A549 (cell line): ENCODE results near the gene NOC4L. TPM values are rescaled to one million over a fixed set of nuclear protein-coding genes. Genes with fewer than 3 reads are reported as not detected.

Experiments used
- ATAC-seq, 2 experiments: fragments of 200-7000 bp in 1 of 2; fragments of >200 bp in 1 of 2; cut with Nextera tagmentation in 1 of 2; cut with Tn5 transposase in 1 of 2; 3 replicates each; pipeline versions ENCODE4 v1.8.0 to v1.9.1; 2018 to 2020; ENCODE audit warnings: mild to moderate bottlenecking in 1 of 2, moderate library complexity in 1 of 2
- CTCF ChIA-PET: fragments of 300-600 bp; sonication (Branson Sonifier 250); formaldehyde crosslinking; extraction: SDS; loops from one replicate; lab custom pipeline; 2021; ENCODE audit warnings: antibody characterized with exemption, inconsistent platforms; lab: Yijun Ruan, JAX
- POLR2A ChIA-PET: fragments of 350-600 bp; formaldehyde crosslinking; extraction: SDS; loops from one replicate; lab custom pipeline; 2021; ENCODE audit warnings: antibody characterized with exemption, inconsistent platforms; lab: Yijun Ruan, JAX
- DNase-seq, 2 experiments: peaks; one replicate each; pipeline versions ENCODE4 v3.0.0 to v3.0.0-alpha.2; 2011 to 2016; ENCODE audit warnings: low read depth in 1 of 2, low spot score in 1 of 2
- FAIRE-seq: peaks from 2 replicates; lab custom pipeline; 2011; peaks lifted over from hg19 to GRCh38; lab: Jason Lieb, UNC
- H3K27ac ChIP-seq, 2 experiments: fragments of >200 bp; sonication (Bioruptor Twin); formaldehyde crosslinking; 3 replicates each; pipeline ENCODE4 v1.5.1; 2016 to 2017
- H3K4me1 ChIP-seq: fragments of >200 bp; sonication (Bioruptor Twin); formaldehyde crosslinking; 3 replicates; pipeline ENCODE4 v1.6.1; 2016
- H3K4me2 ChIP-seq: fragments of >200 bp; sonication (Bioruptor Twin); formaldehyde crosslinking; 3 replicates; pipeline ENCODE4 v1.6.1; 2016
- H3K4me3 ChIP-seq: fragments of >200 bp; sonication (Bioruptor Twin); formaldehyde crosslinking; 3 replicates; pipeline ENCODE4 v1.5.1; 2016
- H3K9me3 ChIP-seq: fragments of >200 bp; sonication (Bioruptor Twin); formaldehyde crosslinking; 3 replicates; pipeline ENCODE4 v1.6.1; 2016
- CBX2 ChIP-seq: fragments of 200-600 bp; sonication (generic); IDR thresholded peaks from 2 replicates; pipeline ENCODE4 v1.6.1; 2016; ENCODE audit warnings: low read depth, mild to moderate bottlenecking, borderline replicate concordance
- CHD2 ChIP-seq: fragments of 150-350 bp; IDR thresholded peaks from 2 replicates; pipeline ENCODE4 v1.6.1; 2014; ENCODE audit warnings: low read length; ENCODE audit not compliant: partially characterized antibody
- CHD4 ChIP-seq: fragments of 200-600 bp; sonication (generic); IDR thresholded peaks from 2 replicates; pipeline ENCODE4 v1.6.1; 2016; ENCODE audit warnings: antibody characterized with exemption, mild to moderate bottlenecking, borderline replicate concordance
- FOSB ChIP-seq: fragments of 250-450 bp; sonication (Bioruptor Pico); IDR thresholded peaks from 2 replicates; pipeline ENCODE4 v1.5.0; 2020; ENCODE audit warnings: mild to moderate bottlenecking, moderate library complexity
- FOSL2 ChIP-seq, 2 experiments: fragments of 450-650 bp in 1 of 2; fragments of >200 bp in 1 of 2; sonication (Bioruptor Twin) in 1 of 2; formaldehyde crosslinking; IDR thresholded peaks; 2 replicates each; pipeline versions ENCODE4 v1.5.0 to v1.6.1; 2016 to 2020; ENCODE audit warnings: mild to moderate bottlenecking in 1 of 2, moderate library complexity in 1 of 2
- FOXS1 ChIP-seq: fragments of 250-450 bp; sonication (Bioruptor Pico); IDR thresholded peaks from 2 replicates; pipeline ENCODE4 v1.5.0; 2020; ENCODE audit warnings: mild to moderate bottlenecking, moderate library complexity
- GATA3 ChIP-seq: IDR thresholded peaks from 2 replicates; pipeline ENCODE4 v1.6.1; 2012; ENCODE audit warnings: borderline replicate concordance
- HDAC2 ChIP-seq: fragments of 200-600 bp; sonication (generic); IDR thresholded peaks from 2 replicates; pipeline ENCODE4 v1.6.1; 2016
- HEYL ChIP-seq: fragments of 250-450 bp; sonication (Bioruptor Pico); IDR thresholded peaks from 2 replicates; pipeline ENCODE4 v1.8.0; 2021; ENCODE audit warnings: mild to moderate bottlenecking, moderate library complexity
- HOXA7 ChIP-seq: fragments of 250-450 bp; sonication (Bioruptor Pico); IDR thresholded peaks from 2 replicates; pipeline ENCODE4 v1.5.0; 2020; ENCODE audit warnings: mild to moderate bottlenecking, moderate library complexity
- HOXB13 ChIP-seq: fragments of 250-450 bp; sonication (Bioruptor Pico); IDR thresholded peaks from 2 replicates; pipeline ENCODE4 v1.5.0; 2020; ENCODE audit warnings: low read depth, mild to moderate bottlenecking, moderate library complexity
- KDM5A ChIP-seq: fragments of 200-600 bp; sonication (generic); IDR thresholded peaks from 2 replicates; pipeline ENCODE4 v1.6.1; 2016; ENCODE audit warnings: antibody characterized with exemption, mild to moderate bottlenecking
- MAFK ChIP-seq: fragments of 450-650 bp; IDR thresholded peaks from 2 replicates; pipeline ENCODE4 v1.6.1; 2014; ENCODE audit not compliant: partially characterized antibody
- NFE2L2 ChIP-seq: fragments of 150-350 bp; conservative IDR thresholded peaks from 2 replicates; pipeline ENCODE4 v1.6.1; 2014; ENCODE audit warnings: low read length
- POLR2A ChIP-seq: IDR thresholded peaks from 2 replicates; pipeline ENCODE4 v1.6.1; 2012; ENCODE audit warnings: mild to moderate bottlenecking, low read length
- RAD21 ChIP-seq, 2 experiments: fragments of >200 bp in 1 of 2; sonication (Bioruptor Twin) in 1 of 2; formaldehyde crosslinking in 1 of 2; IDR thresholded peaks in 1 of 2; conservative IDR thresholded peaks in 1 of 2; 2 replicates in 1 of 2; 3 replicates in 1 of 2; pipeline ENCODE4 v1.6.1; 2012 to 2018; ENCODE audit warnings: inconsistent platforms in 1 of 2
- RARB ChIP-seq: fragments of 250-450 bp; sonication (Bioruptor Pico); IDR thresholded peaks from 2 replicates; pipeline ENCODE4 v1.8.0; 2021; ENCODE audit warnings: mild to moderate bottlenecking, moderate library complexity
- TFCP2L1 ChIP-seq: fragments of 250-450 bp; sonication (Bioruptor Pico); IDR thresholded peaks from 2 replicates; pipeline ENCODE4 v1.5.0; 2021; ENCODE audit warnings: mild to moderate bottlenecking
- TP53 ChIP-seq: fragments of 250-450 bp; sonication (Bioruptor Pico); IDR thresholded peaks from 2 replicates; pipeline ENCODE4 v1.5.0; 2021; ENCODE audit warnings: mild to moderate bottlenecking, moderate library complexity
- ZSCAN20 ChIP-seq: fragments of 250-450 bp; sonication (Bioruptor Pico); IDR thresholded peaks from 2 replicates; pipeline ENCODE4 v1.8.0; 2022; ENCODE audit warnings: mild to moderate bottlenecking, moderate library complexity
- WGBS: methylation state at CpG from one replicate; pipeline ENCODE4 v1.1.6; 2017; ENCODE audit errors: missing lambda C conversion rate; 5-methylcytosine and 5-hydroxymethylcytosine counted together
- polyA plus RNA-seq, 4 experiments: library from polyadenylated mRNA; depleted of rRNA in 3 of 4; stranded (reverse); fragments of >200 nt; fragmentation: RNase III in 1 of 4; extraction: RNeasy Plus Mini Kit Qiagen cat#74134 plus additional on column Dnase treatment in 1 of 4; gene quantifications; 2 replicates in 3 of 4; 3 replicates in 1 of 4; pipeline ENCODE4 v1.2.3, GENCODE V29; 2011 to 2017
- TF ChIP-seq, protein P1 (sequence below): IDR thresholded peaks from 2 replicates; pipeline ENCODE4 v1.6.1; 2012
- TF ChIP-seq, protein P2 (sequence below): fragments of 250-450 bp; sonication (Bioruptor Pico); IDR thresholded peaks from 2 replicates; pipeline ENCODE4 v1.5.0; 2020; ENCODE audit warnings: low read depth, mild to moderate bottlenecking, moderate library complexity
- TF ChIP-seq, protein P3 (sequence below): fragments of 250-450 bp; sonication (Bioruptor Pico); IDR thresholded peaks from 2 replicates; pipeline ENCODE4 v1.5.0; 2021; ENCODE audit warnings: mild to moderate bottlenecking, moderate library complexity, borderline replicate concordance
- TF ChIP-seq, protein P4 (sequence below): IDR thresholded peaks from 2 replicates; pipeline ENCODE4 v1.6.1; 2012

Gene NOC4L
- polyA plus RNA-seq, 2 of the 4 experiments (the other 2 are of a cell fraction) = 12.1 to 34.1 TPM

DNA sequence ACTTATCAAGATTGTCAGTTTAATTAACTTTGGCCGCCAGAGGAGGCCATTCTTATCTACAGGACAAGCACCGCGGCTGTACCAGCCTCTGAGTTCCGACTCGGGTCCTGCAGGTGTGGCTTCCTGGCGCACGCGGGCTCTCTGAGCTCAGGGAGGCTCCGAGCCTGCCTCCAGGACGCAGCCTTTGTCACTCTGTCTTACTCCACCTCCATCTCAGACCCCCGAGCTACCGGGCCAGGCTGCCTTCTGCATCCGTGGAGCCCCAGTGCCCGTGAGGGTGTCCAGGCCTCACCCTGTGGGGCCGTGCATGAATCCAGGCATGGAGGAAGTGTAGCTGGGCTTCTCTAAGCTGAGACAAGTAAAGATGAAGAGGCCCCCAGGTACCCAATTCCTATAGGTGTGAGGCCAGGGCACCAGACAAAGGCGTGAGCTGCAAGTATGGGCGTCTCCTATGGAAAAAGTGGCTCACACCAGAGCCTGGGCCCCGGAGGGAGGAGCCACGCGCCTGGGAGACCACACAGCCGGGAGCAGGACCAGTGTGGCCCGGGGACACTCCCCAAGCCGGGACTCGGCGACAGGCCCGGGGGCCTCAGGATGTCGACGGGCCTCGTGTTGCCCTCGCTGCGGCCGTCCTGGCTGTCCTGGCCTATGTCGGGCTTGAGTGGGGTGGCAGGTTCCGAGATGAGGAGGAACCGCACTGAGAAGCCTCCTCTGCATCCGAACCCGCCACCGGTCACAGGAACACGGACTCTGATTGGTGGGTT lies 42.8 kb downstream of the NOC4L start:
- FAIRE-seq (no peak), DNase-seq (no peak), ATAC-seq (no peak)
- TF ChIP-seq, protein P1, sequence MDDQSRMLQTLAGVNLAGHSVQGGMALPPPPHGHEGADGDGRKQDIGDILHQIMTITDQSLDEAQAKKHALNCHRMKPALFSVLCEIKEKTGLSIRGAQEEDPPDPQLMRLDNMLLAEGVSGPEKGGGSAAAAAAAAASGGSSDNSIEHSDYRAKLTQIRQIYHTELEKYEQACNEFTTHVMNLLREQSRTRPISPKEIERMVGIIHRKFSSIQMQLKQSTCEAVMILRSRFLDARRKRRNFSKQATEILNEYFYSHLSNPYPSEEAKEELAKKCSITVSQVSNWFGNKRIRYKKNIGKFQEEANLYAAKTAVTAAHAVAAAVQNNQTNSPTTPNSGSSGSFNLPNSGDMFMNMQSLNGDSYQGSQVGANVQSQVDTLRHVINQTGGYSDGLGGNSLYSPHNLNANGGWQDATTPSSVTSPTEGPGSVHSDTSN = no peak
- TF ChIP-seq HOXA7 (CRISPR knock-in tag) (no peak), FOXS1 (no peak), CHD4 (no peak), TP53 (CRISPR knock-in tag) (no peak), ZSCAN20 (no peak), HDAC2 (no peak), NFE2L2 (no peak)
- ChIA-PET CTCF (interaction anchor here (0.6 to 1.6 kb wide), 2 partner anchors 190 to 227 kb away, joined by 3 to 5 read pairs; no protein-coding TSS in a partner anchor), POLR2A (no interaction called here)
- H3K9me3 ChIP-seq = no peaks in the 10 kb centered on the region
- H3K4me3 ChIP-seq = no peak overlapping the region
- WGBS = 82% methylated on average over 39 of the region's 39 CpGs
- H3K4me2 ChIP-seq = no peak overlapping the region
- H3K27ac ChIP-seq = no peak overlapping the region
- H3K4me1 ChIP-seq = peaks cover 13% of the 10 kb centered on the region; the same call in 2 of the 3 replicates

DNA sequence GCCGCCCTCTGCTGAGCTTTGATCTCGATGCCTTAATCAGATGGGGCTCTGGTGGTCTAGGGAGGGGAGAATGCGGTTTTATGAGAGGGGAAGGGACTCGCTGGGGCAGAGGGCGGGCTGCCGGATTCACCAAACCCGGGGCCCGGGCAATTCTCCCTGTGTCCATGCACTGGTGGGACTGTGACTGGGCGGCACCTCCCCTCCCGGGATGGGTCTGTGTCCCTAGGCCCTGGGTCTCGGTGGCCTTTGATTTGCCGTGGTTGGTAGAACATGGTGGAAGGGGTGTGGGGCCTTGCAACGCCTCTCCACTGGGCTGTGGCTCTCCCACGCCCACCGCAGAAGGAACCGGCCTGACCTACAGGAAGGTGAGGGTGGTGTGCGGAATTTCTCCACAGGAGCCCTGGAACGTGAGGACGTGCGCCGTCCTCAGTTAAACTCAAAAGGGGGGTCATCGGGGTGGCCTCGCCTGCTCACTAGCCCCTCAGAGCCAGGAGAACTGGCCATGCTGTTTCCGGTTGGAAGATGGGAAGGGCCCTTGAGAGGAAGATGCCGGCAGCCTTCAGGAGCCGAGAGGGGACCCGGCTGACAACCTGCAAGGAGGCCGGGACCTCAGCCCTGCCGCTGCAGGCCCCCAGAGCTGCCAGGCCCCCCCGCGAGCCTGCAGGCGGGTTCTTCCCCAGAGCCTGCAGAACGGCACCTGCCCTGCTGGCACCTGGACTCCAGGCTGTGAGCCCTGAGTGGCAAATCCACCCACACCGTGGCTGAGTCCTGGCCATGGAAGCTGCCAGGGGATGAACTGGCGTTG lies 43.6 kb downstream of the NOC4L start:
- WGBS = 91% methylated on average over 28 of the region's 35 CpGs
- TF ChIP-seq CBX2 = no peak
- no peak for TF ChIP-seq TFCP2L1 (CRISPR knock-in tag)
- TF ChIP-seq HEYL (CRISPR knock-in tag) = no peak
- TF ChIP-seq GATA3 = no peak
- no peak for TF ChIP-seq RARB (CRISPR knock-in tag)
- TF ChIP-seq POLR2A = no peak
- TF ChIP-seq FOSL2 (IDR thresholded peaks at IDR 0.05) = no peak
- no peak for TF ChIP-seq FOSL2 (CRISPR knock-in tag; IDR thresholded peaks at IDR 0.05)
- TF ChIP-seq FOSB (CRISPR knock-in tag) = no peak
- no peak for TF ChIP-seq RAD21 (conservative IDR thresholded peaks at IDR 0.05 in 1 of 2, IDR thresholded peaks at IDR 0.05 in 1 of 2)
- TF ChIP-seq, protein P2, sequence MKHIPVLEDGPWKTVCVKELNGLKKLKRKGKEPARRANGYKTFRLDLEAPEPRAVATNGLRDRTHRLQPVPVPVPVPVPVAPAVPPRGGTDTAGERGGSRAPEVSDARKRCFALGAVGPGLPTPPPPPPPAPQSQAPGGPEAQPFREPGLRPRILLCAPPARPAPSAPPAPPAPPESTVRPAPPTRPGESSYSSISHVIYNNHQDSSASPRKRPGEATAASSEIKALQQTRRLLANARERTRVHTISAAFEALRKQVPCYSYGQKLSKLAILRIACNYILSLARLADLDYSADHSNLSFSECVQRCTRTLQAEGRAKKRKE (CRISPR knock-in tag) = no peak
- TF ChIP-seq HOXB13 = no peak
- TF ChIP-seq MAFK = no peak
- TF ChIP-seq, protein P3, sequence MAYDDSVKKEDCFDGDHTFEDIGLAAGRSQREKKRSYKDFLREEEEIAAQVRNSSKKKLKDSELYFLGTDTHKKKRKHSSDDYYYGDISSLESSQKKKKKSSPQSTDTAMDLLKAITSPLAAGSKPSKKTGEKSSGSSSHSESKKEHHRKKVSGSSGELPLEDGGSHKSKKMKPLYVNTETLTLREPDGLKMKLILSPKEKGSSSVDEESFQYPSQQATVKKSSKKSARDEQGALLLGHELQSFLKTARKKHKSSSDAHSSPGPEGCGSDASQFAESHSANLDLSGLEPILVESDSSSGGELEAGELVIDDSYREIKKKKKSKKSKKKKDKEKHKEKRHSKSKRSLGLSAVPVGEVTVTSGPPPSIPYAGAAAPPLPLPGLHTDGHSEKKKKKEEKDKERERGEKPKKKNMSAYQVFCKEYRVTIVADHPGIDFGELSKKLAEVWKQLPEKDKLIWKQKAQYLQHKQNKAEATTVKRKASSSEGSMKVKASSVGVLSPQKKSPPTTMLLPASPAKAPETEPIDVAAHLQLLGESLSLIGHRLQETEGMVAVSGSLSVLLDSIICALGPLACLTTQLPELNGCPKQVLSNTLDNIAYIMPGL = no peak
- TF ChIP-seq, protein P4, sequence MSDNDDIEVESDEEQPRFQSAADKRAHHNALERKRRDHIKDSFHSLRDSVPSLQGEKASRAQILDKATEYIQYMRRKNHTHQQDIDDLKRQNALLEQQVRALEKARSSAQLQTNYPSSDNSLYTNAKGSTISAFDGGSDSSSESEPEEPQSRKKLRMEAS = no peak
- no peak for TF ChIP-seq FOXS1
- no peak for TF ChIP-seq TP53 (CRISPR knock-in tag)
- TF ChIP-seq CHD4 = no peak
- TF ChIP-seq CHD2 = no peak
- TF ChIP-seq KDM5A = no peak
- TF ChIP-seq, all 56 proteins: peak for 0
- DNase-seq (no peak), FAIRE-seq (no peak), ATAC-seq (no peak)
- Histone ChIP-seq H3K27ac (no peak overlapping the region), H3K9me3 (0 out of 3 replicates have a peak, but pooled peaks cover 2% of the 10 kb centered on the region), H3K4me1 (peaks cover 13% of the 10 kb centered on the region; the same call in 2 of the 3 replicates), H3K4me2 (no peak overlapping the region), H3K4me3 (no peak overlapping the region)
- ChIA-PET CTCF (interaction anchor here (0.6 to 2.2 kb wide), 5 partner anchors 9 to 226 kb away, joined by 3 to 7 read pairs (median 4); no protein-coding TSS in a partner anchor), POLR2A (no interaction called here)
